HS-27A (cell line): ENCODE measurements around the gene GSN.
"Not testable (repeated sequence)": the region's sequence is repeated elsewhere in the genome, so short reads cannot be mapped to it uniquely, and the experiment has no call there.

ENCODE experiments used
- DNase-seq: peaks from one replicate; pipeline ENCODE4 v3.0.0-alpha.2; 2012; ENCODE audit warnings: low read depth, missing footprints

GSN gene

DNA sequence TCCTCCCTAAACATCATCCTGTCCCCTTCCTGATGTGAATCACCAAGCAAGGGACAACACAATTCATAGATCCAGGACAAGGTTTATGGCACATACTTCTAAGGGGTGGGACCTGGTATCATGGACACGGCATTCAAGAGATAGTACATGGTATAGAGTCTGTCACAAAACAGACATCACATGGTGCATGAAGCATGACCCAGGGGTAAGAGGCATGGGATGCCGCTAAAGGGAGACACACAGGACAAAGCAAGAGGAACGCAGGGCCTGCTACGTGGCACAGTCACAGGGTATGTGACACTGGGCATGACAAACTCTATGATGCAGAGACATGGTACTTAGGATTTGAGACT, 20.7 kb downstream of the GSN start:
- DNase-seq = no peak

GRCh38 chr9:121289026-121289771, 21.2 kb downstream of the GSN start:
- DNase-seq = no peak

DNA sequence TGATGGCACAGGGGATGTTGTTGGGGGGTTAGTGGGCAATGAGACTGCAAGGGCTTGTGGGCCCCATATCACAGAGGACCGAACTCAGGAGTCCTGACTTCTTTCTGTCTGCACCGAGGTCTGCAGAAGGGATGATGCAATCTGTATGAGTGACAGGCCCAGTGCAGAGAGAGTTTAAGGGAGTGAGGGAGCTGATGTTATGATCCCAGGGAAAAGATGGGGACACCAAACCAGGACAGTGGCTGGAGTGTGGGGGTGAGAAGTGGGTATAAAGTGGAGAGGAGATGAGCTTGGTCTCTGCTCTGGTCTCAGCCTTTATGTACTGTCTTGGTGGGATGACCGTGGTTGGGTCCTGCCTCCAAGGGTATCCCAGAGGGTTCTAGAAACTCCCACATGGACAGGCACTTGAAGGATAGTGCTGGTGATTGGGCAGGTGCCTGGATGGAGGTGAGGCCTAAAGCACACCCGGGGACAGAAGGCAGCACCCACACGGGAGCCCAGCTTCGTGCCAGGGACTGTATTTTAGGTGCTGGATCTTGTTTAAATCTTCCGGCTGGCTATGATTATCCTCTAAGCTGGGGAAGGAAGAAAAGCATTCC, 21.9 kb downstream of the GSN start:
- no peak for DNase-seq

DNA sequence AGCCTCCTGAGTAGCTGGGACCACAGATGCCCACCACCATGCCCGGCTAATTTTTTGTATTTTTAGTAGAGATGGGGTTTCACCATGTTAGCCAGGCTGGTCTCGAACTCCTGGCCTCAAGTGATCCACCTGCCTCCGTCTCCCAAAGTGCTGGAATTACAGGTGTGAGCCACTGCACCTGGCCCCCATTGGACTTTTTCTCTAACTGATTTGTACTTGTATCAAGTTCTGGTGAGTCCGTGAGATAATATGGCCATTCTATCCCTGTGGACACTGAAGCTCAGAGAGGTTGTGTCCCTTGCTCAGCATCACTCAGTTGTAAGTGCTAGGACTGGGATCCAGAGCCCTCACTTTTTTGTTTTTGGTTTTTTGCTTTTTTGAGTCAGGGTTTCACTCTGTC, 23.6 kb downstream of the GSN start:
- not testable (repeated sequence) for DNase-seq

GRCh38 chr9:121292051-121292450, 24.1 kb downstream of the GSN start:
- DNase-seq = no peak

GRCh38 chr9:121292801-121293241, 24.9 kb downstream of the GSN start:
- DNase-seq = no peak

DNA sequence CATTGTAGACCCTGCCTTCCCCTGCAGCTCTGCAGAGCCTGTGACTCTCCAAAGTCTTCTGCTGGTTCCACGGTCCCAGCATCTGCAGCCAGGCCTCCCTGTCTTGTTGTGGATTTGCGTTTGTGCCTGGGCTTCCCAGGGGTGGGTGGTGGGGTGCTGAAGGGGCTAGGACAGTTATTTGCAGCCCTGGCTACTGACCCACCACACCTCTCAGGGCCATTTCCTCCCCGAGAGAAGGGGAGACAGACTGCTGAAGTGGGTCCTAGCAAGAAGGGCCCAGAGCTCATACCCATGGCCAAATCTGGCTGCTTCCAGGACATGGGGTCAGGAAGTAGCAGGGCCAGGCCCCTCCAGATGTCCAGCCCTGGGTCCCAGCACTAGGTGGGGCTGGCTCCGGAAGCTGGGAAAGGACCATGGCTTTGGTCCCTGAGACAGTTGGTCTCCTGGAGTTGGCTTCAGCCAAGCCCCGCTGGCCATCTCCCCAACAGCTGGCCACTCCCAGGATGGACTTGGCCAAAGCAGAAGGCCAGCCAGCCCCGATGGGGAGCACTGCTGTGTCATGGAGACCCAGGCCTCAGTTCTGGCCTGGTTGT, 26.3 kb downstream of the GSN start:
- DNase-seq = no peak

DNA sequence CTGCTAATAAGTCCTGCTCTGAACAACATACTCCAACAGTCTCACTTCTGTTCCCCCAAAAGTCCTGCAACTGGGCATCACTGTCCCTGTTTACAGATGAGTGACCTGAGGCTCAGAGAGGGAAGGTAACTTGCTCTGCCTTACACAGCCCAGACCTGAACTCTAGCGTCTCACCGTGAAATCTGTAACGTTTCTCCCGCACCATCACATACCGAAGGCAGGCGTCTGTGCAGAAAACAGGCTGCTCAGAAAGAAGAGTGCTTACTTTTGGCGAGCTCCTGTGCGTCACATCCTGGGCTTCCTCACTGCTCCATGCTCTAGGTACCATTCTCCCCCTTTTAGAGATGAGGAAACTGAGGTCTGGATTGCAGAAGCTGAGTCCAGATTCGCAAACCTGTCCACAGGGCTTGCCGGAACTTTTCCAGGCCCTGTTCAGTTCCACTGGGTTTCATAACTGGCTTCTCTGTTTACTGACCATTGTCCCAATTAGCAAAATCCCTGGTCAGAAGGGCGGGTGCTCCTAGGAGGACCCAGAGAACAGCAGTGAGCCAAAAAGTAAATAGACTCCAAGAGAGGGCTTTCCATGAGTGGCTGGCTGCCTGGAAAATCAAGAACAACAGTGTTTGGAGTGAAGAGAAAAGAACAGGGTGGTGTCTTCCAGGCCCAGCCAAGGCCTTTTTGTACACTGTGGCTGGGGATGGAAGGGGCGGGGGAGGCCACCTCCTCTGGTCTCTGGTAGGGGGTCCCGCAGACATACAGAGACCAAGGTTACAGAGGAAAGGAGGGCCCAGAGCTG, 27.1 kb downstream of the GSN start:
- DNase-seq = no peak

GRCh38 chr9:121295662-121296191, 27.8 kb downstream of the GSN start:
- DNase-seq = no peak

GRCh38 chr9:121296213-121297127, 28.5 kb downstream of the GSN start:
- DNase-seq = no peak

GRCh38 chr9:121297389-121297788, 29.4 kb downstream of the GSN start:
- no peak for DNase-seq

GRCh38 chr9:121298016-121298538, 30.1 kb downstream of the GSN start:
- DNase-seq = no peak

GRCh38 chr9:121298689-121299466, 30.9 kb downstream of the GSN start:
- DNase-seq = no peak

DNA sequence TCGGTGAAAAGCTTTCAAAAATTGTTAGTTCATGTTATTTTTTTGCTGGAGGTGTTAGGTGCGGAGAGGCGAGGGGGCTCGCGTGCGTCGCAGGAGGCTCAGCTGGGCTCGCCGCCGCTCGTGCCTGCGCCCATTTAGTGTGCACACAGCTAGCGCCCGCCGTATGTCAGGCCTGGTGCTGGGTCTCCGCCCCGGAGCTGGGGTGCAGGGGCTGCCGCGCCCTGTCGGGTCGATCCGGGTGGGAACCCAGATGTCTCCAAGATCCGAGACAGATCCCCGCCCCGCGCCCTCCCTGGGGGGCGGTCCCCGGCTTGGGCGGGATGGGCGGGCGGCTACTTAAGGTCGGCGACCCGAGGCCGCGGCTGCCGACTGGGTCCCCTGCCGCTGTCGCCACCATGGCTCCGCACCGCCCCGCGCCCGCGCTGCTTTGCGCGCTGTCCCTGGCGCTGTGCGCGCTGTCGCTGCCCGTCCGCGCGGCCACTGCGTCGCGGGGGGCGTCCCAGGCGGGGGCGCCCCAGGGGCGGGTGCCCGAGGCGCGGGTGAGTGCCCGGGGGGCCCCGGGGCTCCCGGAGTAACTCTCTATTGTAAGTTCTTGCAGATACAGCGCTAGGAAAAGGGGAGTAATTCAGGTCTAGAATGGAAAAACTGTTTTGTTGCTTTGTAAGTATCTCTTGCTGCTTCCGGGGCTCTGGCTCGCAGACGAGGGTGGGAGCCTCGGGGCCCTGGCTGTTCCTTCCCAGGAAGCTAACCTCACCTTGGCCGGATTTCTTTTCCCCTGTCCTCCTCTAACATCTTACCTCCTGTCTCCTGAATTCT, 31.7 kb downstream of the GSN start:
- no peak for DNase-seq

DNA sequence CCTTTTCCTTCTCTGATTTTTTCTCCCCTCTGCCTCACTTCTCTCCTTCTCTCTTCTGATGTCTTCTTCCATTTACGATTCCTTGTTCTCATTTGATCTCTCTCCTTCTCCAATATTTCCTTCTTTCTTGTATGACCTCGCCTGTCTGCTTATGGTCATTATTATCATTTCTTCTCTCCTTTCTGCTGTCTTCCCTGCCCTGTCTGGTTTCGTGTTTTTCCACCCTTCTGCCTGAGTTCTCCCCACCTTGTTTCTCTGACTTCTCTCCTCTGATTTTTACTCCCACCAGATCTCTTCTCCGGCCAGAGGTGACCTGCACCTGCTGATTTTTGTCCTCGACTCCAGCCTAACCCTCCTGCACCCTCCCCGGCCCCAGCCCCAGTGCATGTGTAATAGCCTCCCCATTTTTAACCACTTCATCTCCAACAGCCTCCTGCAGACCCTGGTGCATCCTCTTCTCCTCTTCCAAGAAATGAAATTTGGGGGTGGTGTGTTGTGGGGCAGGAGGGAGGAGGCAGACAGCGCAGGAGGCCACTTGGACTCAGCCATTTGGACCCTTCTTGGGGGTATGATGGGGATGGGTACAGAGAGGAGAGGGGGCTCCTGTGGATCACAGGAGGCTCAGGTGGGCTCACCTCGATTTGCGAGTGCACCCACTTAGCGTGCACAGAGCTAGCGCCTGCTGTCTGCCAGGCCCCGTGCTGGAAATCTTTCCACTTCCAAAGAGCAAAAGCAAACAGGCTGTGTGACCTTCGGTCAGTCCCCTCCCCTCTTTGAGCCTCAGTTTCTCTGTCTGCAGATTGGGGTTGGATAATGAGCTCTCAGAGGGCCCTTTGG, 32.5 kb downstream of the GSN start:
- DNase-seq = no peak

- no peak for DNase-seq
These were observed 33.9 kb downstream of the GSN start for GRCh38 chr9:121301881-121302286.

DNA sequence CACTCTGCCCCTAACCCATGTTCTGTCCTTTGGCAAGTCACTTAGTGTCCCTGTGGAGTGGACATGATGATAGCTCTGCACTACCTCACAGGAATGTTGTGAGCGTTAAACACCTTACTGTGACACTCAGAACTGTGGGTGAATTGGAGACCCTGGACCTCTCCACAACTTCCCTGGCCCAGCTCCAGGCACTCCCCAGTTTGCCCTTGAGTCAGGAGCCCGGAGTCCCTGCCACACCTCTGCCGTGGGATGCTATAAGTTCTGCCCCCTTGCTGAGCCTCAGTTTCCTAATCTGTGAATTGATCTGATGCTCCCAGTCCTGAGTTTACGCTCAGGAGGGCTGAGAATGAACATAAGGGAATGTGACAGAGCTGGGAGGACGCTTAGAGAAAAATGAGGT, 34.4 kb downstream of the GSN start:
- DNase-seq = no peak

DNA sequence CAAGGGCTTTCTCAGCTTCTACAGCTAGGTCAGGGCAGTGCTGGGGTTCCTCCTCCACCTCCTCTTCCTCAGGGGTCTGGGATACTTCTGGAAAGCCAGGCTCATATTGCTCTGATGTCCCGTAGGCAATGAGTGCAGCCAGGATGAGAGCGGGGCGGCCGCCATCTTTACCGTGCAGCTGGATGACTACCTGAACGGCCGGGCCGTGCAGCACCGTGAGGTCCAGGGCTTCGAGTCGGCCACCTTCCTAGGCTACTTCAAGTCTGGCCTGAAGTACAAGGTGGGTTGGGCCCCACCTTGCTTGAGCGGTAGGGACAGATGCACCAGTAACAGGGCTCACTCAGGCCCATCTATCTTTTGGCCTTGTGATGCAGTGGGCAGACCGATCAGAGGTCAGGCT, 34.8 kb downstream of the GSN start:
- DNase-seq = no peak
